ENCODE results near the gene GOLGA6L10.
"Not testable (repeated sequence)": the region's sequence is repeated elsewhere in the genome, so short reads cannot be mapped to it uniquely, and the experiment has no call there.

Gene GOLGA6L10

GRCh38 chr15:82317091-82317489 is 32.2 kb downstream of the GOLGA6L10 start:
- DNase-seq: no peak

- DNase-seq: not testable (repeated sequence)
Observed at GRCh38 chr15:82316247-82317090, 32.8 kb downstream of the GOLGA6L10 start.

GRCh38 chr15:82315519-82316246 is 33.6 kb downstream of the GOLGA6L10 start:
- DNase-seq: no peak

- no peak for DNase-seq
Observed at GRCh38 chr15:82314769-82315518, 34.3 kb downstream of the GOLGA6L10 start.

GRCh38 chr15:82313951-82314768 is 35.1 kb downstream of the GOLGA6L10 start:
- DNase-seq: not testable (repeated sequence)

- no peak for DNase-seq
Observed at GRCh38 chr15:82313446-82313845, 35.8 kb downstream of the GOLGA6L10 start.

GRCh38 chr15:82312586-82313349 is 36.5 kb downstream of the GOLGA6L10 start:
- no peak for DNase-seq

- not testable (repeated sequence) for DNase-seq
Observed at GRCh38 chr15:82311321-82311720, 38.0 kb downstream of the GOLGA6L10 start.

- no peak for DNase-seq
Observed at GRCh38 chr15:82309802-82310201, 39.5 kb downstream of the GOLGA6L10 start.

- DNase-seq: no peak
Observed at GRCh38 chr15:82307714-82308081, 41.6 kb downstream of the GOLGA6L10 start.

GRCh38 chr15:82306791-82307713 is 42.2 kb downstream of the GOLGA6L10 start:
- DNase-seq: no peak

GRCh38 chr15:82305621-82306048 is 43.6 kb downstream of the GOLGA6L10 start:
- no peak for DNase-seq

GRCh38 chr15:82304778-82305090 is 44.5 kb downstream of the GOLGA6L10 start:
- DNase-seq: no peak

GRCh38 chr15:82303956-82304777 is 45.1 kb downstream of the GOLGA6L10 start:
- DNase-seq: no peak

GRCh38 chr15:82301296-82302016 is 47.8 kb downstream of the GOLGA6L10 start:
- no peak for DNase-seq

GRCh38 chr15:82300883-82301282 is 48.4 kb downstream of the GOLGA6L10 start:
- DNase-seq: no peak

GRCh38 chr15:82300326-82300725 is 48.9 kb downstream of the GOLGA6L10 start:
- DNase-seq: not testable (repeated sequence)

- not testable (repeated sequence) for DNase-seq
Observed at GRCh38 chr15:82299511-82299914, 49.8 kb downstream of the GOLGA6L10 start.

- DNase-seq: peak; percentile 59
Observed at GRCh38 chr15:82298520-82298919, 50.8 kb downstream of the GOLGA6L10 start.

Data from eye (tissue), 1 donor.